SIG-M5 (cell line): ENCODE measurements around the gene ADK.
"Not testable (repeated sequence)": the region's sequence is repeated elsewhere in the genome, so short reads cannot be mapped to it uniquely, and the experiment has no call there.

Source experiments
- DNase-seq: peaks from one replicate; lab custom pipeline; 2025; lab: John Stamatoyannopoulos, UW

ADK gene

DNA sequence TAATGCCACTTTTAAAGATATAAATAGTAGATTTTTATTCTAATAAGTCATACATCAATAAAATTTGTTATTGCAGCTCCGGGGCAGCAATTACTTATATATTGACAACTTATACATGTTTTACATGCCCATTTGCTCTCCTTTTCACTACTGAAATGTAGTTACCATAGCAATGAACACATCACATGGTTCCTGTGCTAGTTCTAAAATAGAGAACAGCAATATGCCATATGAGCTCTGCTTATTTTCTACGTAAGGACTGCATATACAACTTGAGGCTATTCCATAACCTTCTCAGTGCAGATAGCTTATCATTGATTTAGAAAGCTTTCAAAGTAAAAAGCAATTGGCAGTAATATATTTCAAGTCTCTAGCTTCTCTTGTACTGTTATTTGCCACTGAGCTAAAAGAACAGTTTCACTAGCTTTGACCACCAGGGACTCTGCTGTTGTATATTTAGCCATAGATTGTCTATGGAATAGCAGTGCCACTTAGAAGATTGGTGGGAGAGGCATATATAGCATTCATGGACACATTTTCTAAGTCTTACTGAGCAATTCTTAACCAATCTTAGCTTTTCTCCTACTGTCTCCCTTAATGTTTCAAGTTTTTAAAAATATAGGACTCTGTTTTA lies 405.2 kb downstream of the ADK start:
- DNase-seq: no peak

DNA sequence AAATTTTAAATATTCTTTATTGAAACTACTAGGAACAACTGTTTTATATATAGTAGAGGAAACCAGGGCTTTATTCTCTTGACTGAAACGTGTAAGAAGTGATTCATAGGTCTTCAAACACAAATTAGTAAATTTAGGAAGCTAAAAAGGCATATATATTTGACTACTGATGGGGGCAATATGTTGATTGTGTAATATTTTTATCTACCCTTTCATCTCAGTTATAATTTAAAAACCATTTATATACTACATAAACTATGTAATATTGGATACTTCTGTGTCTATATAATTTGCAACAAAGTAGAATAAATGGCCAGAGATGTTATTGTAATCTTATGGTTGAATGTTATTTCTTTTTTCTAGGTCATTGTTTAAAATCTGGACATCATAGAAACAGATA lies 406.1 kb downstream of the ADK start:
- DNase-seq: no peak

DNA sequence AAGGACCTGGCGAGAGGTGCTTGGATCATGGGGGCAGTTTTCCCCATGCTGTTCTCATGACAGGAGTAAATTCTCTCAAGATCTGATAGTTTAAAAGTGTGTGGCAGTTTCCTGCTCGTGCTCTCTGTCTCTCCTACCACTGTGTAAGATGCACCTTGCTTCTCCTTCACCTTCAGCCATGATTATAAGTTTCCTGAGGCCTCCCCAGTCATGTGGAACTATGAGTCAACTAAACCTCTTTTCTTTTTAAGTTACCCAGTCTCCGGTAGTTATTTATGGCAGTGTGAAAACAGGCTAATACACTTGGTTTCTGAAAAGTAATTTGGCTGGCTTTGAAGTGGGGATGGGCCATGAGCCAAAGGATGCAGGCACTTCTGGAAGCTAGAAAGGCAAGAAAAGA lies 407.4 kb downstream of the ADK start:
- DNase-seq: no peak

DNA sequence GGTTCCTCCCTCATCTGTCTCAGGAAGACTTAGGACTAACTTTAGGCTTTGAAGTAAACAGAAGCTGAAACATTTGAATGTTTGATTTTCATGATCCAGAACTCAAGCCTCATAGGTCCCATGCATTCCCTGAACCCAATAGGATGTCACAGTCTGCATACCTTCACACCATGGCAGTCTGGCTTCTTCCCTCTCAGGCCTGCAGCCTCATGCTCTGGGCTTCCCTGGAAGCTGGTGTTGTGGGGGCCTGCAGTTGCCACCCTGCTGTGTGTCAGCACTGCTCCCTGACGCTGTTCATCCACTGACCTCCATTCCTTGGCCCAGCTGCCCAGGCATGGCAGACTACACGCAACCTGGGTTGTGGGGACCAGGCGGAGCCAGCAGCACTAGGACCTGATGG lies 407.9 kb downstream of the ADK start:
- DNase-seq: no peak

DNA sequence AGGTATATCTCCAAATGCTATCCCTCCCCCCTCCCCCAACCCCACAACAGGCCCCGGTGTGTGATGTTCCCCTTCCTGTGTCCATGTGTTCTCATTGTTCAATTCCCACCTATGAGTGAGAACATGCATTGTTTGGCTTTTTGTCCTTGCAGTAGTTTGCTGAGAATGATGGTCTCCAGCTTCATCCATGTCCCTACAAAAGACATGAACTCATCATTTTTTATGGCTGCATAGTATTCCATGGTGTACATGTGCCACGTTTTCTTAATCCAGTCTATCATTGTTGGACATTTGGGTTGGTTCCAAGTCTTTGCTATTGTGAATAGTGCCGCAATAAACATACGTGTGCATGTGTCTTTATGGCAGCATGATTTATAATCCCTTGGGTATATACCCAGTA lies 417.9 kb downstream of the ADK start:
- DNase-seq: not testable (repeated sequence)

DNA sequence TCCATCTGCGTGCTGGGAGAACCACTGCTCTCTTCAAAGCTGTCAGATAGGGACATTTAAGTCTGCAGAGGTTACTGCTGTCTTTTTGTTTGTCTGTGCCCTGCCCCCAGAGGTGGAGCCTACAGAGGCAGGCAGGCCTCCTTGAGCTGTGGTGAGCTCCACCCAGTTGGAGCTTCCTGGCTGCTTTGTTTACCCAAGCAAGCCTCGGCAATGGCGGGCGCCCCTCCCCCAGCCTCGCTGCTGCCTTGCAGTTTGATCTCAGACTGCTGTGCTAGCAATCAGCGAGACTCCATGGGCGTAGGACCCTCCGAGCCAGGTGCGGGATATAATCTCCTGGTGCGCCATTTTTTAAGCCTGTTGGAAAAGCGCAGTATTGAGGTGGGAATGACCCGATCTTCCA lies 422.5 kb downstream of the ADK start:
- DNase-seq: not testable (repeated sequence)

DNA sequence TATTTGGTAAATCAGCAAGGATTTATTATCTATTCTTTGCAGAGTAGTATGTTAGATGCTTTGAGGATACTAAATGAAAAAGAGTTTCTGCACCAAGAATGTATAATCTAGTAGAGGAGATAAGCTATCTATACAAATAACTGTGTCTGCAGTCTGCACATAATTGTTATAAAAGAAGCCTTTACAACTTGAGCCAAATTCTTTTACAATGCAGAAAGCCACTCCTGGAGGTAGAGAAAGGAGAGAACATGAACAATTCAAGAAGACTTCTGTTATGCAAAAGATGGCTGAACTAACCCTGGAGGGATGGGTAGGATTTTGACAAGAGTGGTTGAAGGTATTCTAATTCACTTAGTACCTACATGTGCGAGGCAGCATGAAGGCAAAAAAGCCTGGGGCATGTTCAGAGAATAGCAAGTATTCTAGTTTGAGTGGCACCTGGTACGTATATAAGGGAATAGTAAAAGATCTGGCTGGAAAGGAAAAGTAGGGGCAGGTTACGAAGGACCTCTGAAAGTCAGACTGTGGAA lies 424.2 kb downstream of the ADK start:
- no peak for DNase-seq

DNA sequence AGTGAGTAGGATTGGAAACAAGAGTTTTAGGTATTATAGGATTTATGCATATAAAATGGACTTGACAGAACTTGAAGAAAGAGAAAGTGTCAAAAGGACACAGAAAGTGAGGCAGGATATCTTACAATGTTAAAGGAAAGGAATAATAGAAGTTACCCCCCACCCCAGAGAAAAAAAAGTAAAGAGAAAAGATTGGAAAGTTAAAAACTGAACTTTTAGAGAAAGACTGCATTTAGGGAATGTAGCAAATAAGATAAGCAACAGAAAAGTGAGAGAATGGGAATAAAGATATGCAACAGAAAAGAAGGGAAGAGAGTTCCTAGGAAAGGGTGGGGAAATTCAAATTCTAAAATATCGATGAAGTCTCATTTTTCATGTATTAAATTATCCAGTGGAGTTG lies 424.9 kb downstream of the ADK start:
- no peak for DNase-seq

DNA sequence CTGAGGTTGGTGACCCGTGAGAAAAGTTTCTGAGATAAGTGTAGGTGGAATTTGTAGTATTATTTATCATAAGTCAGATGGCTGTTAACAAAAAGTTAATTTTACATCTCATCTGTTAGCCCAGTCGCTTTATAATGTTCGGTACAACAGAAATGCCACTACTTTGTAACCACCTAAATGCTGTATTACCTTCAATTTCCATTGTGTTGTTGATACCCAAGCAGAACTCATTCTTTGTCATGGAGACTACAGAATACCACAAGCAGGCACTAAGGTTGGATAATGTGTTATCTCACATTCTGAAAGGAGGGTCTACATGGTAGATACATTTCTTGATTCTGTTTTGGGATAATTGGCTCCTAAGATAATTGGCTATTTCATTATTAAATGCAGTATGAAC lies 425.6 kb downstream of the ADK start:
- DNase-seq: no peak

DNA sequence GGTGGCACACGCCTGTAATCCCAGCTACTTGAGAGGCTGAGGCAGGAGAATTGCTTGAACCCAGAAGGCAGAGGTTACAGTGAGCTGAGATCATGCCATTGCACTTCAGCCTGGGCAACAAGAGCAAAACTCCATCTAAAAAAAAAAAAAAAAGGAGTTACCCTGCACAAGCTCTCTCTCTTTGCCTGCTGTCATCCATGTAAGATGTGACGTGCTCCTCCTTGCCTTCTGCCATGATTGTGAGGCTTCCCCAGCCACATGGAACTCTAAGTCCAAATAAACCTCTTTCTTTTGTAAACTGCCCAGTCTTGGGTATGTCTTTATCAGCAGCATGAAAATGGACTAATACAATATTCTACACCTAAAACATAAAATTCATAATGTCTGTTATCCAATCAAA lies 429.4 kb downstream of the ADK start:
- DNase-seq: not testable (repeated sequence)

DNA sequence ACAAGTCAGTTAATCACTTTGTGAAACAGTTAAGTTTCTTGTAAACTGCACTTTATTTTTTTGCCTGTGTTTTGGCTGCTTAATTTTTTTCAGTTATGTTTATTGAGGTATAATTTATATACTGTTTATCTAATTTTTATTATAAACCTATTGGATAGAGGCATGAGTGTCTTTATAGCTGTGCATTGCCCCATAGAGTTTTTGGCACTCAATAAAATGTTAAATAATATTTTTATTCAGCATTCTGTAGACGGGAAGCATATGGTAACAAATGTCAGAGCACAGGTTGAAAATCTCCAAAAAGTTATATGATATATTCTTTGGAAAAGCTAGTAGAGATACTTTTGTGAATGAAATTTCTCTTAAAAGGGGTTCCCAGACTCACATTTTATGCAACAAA lies 431.5 kb downstream of the ADK start:
- no peak for DNase-seq

DNA sequence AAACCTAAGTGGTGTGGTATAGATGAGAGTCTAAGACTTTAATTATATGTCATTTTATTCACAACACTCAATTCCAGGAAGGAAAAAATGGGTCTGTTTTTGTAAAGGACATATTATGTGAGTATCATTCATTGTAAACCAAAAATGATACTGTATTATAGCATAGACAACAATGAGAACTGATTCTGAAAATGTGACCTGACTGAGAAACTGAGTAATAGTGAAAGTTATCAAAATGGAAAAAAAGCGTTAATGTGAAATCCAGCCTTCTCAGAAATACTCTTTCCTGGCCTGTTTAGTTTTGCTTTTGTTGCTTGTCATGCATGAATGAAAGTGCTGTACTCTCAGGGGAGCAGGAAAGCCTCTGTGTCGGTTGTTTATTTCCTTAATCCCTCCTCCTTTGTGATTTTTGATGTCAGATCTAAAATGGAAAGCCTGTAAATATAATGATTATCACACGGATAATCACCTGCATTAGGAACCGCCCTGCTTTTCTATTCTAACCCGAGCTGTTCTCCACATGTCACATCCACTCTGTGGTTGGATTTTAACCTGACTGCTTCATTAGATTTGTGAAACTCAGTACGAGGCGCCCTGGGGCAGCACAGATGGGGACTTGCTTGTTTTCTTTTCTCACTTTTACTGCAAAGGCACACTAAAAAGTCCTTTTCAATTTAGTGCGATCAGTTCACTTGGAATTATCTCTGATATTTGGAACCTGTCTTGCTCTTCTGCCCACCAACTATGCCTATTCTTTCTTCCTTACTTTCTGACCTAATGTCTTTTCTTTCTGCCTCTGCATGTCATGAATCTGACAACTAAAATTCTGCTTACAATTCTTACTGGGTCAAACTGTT lies 434.4 kb downstream of the ADK start:
- DNase-seq: no peak

DNA sequence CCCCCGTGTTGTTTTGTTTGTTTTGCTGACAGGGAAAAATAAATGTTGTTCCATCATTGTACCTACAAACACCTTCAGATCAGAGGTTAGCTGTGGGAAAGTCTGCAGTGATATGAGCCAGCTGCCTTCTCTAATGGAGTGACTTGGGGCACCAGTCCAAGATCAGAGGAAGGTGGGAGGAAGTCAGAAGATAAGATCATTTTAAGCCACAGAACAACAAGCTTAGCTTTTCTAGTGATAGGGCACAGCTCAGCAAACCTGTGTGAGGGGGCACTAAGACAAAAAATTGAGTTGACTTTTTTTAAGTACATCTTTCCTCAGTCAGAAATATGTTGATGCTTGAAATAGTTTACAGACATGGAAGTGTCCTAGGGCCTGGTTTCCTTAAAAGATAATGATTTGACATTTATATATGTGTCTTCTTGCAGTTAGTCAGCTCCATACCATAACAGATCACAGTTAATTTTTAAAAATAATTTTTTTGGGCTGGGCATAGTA lies 435.1 kb downstream of the ADK start:
- no peak for DNase-seq

DNA sequence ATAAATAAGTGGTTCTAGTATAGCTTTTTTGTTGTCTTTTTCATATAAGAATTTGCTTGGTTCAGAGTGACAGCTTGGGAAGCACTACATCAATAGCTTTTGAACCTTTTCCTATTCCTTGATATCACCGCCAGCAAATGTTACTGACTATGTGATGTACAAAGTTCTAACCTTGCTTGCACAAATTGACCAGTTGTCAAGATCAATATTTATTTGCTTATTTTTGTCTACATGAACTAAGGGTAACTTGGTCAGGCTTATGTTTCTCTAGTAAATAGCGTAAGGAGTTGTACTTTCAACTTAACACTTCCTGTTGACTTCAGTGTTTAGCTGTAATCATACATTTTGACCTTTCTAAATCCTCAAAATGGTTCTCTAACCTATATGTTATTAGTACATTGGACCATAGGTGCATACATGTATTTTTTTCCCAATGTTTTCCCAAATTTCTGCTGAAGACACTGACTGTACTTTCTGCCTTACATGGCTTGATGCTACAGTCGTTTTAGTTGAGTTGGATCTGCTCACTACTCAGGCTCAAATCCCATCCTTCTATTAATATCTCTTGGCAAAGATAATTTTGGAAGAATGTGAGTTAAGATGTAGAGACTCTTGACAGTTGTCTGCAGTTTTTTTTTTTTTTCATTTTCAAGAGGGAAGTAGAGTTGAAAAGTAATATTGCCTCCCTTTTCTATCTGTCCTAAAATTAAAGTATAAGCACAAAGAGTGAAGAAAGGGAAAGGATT lies 436.3 kb downstream of the ADK start:
- DNase-seq: no peak

DNA sequence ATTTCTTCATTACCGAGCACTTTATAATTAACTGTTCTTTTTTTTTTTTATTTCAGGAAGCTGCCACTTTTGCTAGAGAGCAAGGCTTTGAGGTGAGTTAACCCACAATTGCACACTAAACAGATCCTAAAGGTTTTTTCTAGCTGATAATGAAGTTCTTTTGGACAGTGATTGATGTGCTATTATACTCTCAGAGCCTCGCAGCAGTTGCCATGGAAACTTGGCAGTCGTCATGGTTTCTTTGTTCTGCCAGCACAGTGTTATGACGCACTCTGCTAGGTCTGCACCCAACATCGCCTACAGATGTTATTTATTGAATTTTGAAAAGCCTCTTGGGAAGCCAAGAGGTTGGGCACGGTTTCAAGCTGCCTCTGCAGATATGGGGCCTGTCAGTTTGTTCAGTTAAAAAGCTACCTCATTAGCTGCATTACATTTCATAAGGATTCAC lies 438.2 kb downstream of the ADK start:
- DNase-seq: no peak

DNA sequence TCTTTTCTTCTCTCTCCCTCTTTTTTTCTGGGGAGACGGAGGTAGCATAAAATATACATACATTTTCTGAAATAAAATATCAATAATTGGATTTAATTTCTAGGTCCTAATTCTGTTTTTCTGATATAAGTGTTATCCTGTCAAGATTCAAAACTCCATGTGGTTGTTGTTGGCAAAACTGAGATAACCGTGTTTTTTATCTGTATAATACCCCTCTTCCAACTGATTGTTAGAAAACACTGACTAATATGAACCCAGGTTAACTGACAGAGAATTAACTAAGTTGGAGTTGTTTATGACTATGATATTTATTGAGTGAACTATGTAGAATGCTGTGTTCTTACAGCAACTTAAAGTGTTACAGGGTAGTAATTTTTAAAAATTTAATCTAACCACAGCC lies 438.8 kb downstream of the ADK start:
- no peak for DNase-seq

DNA sequence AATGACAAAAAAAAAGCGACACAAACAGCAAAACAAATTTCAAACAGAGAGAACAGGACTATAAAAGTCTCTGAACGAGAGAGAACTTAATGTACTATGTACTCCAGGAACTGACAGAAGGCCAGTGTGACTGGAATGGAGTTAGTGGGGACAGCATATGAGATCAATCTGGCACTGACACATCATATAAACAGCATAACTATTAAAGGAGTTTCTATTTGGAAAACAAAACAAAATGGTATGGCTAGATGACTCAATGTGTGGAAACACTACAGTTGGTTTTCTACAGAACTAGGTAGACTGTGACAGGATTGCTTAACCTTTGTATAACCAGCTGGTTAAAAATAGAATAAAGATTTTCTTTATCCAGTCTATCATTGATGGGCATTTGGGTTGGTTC lies 442.4 kb downstream of the ADK start:
- no peak for DNase-seq

DNA sequence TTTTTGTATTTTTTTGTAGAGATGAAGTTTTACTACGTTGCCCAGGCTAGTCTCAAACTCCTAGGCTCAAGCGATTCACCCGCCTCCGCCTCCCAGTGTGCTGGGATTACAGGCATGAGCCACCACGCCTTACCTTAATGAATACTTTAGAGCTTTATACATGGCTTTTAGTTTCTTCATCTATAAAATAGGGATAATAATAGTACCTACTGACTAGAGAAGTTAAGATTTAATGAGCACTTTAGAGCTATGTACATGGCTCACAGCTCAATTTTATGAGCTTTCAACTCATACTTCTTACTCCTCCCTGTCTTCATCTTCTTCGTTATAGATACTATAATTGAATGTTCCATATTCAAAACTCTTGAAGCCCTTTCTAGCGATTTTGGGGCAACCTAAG lies 445.7 kb downstream of the ADK start:
- DNase-seq: no peak

DNA sequence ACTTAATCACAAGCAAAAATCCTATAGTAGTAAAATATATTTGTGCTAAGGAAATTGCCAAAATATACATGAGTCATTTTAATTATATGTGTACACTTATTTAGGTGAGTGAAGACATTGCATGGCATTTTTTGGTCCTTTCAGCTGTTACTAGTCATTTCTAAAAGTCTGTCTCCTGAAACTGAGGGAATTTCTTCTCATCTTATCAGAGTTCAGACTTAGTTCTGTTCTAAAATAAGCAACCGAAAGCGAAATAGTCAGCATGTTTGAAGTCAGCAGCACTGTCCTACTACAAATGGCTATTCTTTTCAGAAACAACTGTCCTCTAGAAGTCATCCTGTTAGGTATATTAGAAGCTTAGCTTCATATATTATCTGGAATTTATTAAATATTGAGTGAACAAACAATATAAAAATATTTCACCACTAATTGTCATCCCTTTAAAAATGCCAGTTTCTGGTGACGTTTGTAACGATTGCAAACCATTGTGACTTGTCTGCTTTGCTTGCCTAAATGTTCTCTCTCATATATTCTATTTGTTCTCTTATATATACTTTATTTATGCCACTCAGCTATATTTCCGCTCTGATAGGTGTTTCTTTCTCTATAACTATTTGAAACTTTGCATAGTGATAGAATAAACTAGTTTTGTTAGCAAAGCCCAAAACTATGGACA lies 448.0 kb downstream of the ADK start:
- DNase-seq: no peak

DNA sequence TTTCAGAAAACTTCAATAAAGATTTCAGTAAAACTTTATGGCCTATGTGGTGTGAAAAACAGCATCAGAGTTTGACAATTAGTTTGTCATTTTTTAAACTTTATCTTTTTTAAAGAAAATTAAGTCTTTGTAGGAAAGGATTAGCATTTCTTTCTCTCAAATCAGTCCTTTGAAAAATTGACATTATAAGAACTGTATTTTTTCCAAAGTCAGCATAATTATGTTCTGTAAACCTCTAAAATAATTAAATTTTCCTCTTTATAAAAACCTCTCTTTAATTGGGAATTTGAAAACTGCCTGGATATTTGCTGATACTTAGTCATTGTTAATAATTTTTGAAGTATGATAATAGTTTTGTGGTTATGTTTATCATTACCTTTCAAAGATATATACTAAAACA lies 448.7 kb downstream of the ADK start:
- DNase-seq: no peak

DNA sequence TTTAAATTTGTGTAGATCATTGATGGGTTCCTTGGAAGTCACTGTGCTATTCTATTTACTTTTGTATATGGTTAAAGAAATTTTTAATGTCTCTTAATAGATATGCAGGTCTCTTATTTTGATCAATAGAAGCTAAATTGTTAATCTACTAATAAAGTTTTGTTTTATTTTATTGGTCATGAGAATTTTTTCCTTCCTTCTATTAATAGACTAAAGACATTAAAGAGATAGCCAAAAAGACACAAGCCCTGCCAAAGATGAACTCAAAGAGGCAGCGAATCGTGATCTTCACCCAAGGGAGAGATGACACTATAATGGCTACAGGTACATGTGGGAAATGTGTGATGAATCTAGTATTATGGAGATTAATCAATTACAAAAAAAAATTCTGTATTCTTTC lies 449.1 kb downstream of the ADK start:
- no peak for DNase-seq

DNA sequence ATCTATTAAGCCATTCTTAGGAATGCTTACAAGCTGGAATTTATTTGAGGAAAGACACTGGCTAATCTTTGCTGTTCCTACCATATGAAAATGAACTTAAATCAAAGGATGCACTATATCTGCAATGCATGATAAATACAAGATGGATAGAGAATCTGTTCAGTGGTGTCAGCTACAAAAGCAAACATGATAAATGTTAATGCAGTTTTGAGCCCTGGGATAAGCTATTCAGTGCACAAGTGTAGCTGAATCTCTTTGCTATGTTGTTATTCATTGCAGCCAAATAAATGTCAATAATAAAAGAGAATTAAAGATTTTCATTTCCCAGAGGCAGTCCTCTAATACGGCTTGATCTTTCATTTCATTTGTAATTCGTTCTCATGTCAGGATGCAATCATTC lies 451.6 kb downstream of the ADK start:
- DNase-seq: no peak
